ENCODE data around the gene ZNF618. TPM values are rescaled to one million over a fixed set of nuclear protein-coding genes. Genes with fewer than 3 reads are reported as not detected.

The ZNF618 gene
- total RNA-seq, 5 donors from 2014 or later (not counting 1 experiment from before 2014, with no cell fraction given), result 0.73 to 3.0 (median 1.4) TPM

DNA sequence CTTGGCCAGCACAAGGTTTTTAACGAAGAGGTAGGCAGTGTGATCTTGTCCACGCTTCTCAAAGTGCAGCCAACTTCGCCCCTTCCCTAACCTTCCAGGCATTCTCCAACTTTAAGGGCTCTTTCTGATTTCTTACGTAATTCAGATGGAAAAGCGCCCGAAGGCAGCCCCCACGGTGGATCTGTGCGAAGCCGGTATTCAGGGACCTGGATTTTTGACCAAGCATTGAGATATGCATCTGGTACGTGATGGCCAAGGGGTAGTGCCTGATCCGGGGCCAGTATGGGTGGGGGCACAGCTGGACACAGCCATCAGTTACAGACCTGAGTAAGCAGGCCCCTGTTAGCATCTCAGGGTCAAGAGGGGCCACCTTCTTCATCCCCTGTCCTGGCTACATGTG is 122.0 kb downstream of the ZNF618 start:
- ATAC-seq (replicated peaks in 1 of 4) (no peak), DNase-seq (peak in 1 of 35 experiments; percentile 19)
- H3K9me3 ChIP-seq, result no peaks in the 10 kb centered on the region
- H3K9me3 Mint-ChIP-seq, result no peaks in the 10 kb centered on the region
- no peak overlapping the region for H3K4me3 Mint-ChIP-seq
- H3K4me1 ChIP-seq (ENCODE audit: control insufficient read depth in 1 of 2, extremely low read depth in 1 of 2, insufficient read depth in 2 of 2, low read length in 2 of 2), result no peaks in the 10 kb centered on the region
- H3K27ac ChIP-seq (ENCODE audit: low read length), result no peak overlapping the region
- ChIA-PET POLR2A (no interaction called here), CTCF (no interaction called here)
- WGBS (ENCODE audit: insufficient coverage), result 90% methylated on average over 11 of the region's 11 CpGs
- no peaks in the 10 kb centered on the region for H3K27me3 Mint-ChIP-seq
- peaks cover 0 to 6% of the 10 kb centered on the region in 2 experiments for H3K27me3 ChIP-seq (replicated peaks in 1 of 2; ENCODE audit: control insufficient read depth in 2 of 2, extremely low read depth in 1 of 2, insufficient read depth in 2 of 2, low read length in 1 of 2)
- H3K4me3 ChIP-seq (ENCODE audit: control insufficient read depth in 1 of 2, extremely low read depth in 1 of 2, low read length in 1 of 2), result no peak overlapping the region
- H3K36me3 ChIP-seq (ENCODE audit: control insufficient read depth in 2 of 2, extremely low read depth in 1 of 2, insufficient read depth in 1 of 2, low read length in 1 of 2), result no peaks in the 10 kb centered on the region
- H3K27ac Mint-ChIP-seq, result no peak overlapping the region
- H3K4me1 Mint-ChIP-seq, result peaks cover under 1 to 10% (median 4%) of the 10 kb centered on the region in 3 donors
- H3K36me3 Mint-ChIP-seq, result no peaks in the 10 kb centered on the region

DNA sequence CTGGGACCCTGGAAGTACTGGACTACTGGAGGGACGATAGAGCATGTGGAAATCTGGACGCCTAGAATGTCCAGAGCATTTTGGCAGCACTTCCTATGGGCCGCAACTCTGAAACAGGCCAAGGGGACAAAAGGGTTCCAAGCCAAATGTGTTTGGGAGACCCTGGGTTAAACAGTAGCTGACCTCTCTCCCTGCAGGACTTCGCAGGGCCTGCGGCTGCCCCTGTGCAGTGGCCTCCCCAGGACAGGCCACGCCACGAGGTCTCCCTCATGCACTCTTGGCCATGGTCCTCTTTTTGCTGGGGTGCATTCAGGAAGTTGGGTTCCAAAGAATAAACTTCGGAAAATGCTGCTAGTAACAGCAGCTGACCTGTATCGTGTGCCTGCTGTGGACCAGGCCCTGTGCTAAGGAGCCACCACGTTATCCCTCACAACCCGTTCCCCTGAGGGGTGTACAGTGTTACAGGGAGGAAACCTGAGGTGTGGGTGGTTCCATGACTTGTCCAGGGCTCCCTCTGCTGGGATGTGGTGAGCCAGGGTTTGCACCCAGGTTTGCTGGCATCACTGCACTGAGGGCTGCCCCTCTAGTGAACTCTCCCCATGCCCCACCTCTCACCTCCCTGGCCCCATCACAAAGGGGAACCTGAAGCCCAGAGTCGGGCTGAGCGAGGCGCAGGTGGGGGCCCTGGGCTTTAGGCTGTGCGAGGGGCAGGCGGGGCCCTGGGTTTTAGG is 122.6 kb downstream of the ZNF618 start:
- ATAC-seq (replicated peaks in 1 of 4) (no peak), DNase-seq (no peak)
- Histone ChIP-seq H3K9me3 (no peaks in the 10 kb centered on the region), H3K4me3 (ENCODE audit: control insufficient read depth in 1 of 2, extremely low read depth in 1 of 2, low read length in 1 of 2) (no peak overlapping the region), H3K36me3 (ENCODE audit: control insufficient read depth in 2 of 2, extremely low read depth in 1 of 2, insufficient read depth in 1 of 2, low read length in 1 of 2) (no peaks in the 10 kb centered on the region), H3K27me3 (replicated peaks in 1 of 2; ENCODE audit: control insufficient read depth in 2 of 2, extremely low read depth in 1 of 2, insufficient read depth in 2 of 2, low read length in 1 of 2) (peaks cover 0 to 6% of the 10 kb centered on the region in 2 experiments), H3K4me1 (ENCODE audit: control insufficient read depth in 1 of 2, extremely low read depth in 1 of 2, insufficient read depth in 2 of 2, low read length in 2 of 2) (no peaks in the 10 kb centered on the region), H3K27ac (ENCODE audit: low read length) (no peak overlapping the region)
- H3K27ac Mint-ChIP-seq, result no peak overlapping the region
- H3K4me1 Mint-ChIP-seq, result peaks cover 0 to 4% (median 2%) of the 10 kb centered on the region in 3 donors
- ChIA-PET POLR2A (no interaction called here), CTCF (no interaction called here)
- H3K4me3 Mint-ChIP-seq, result no peak overlapping the region
- no peaks in the 10 kb centered on the region for H3K36me3 Mint-ChIP-seq
- WGBS (ENCODE audit: insufficient coverage), result 83% methylated on average over 16 of the region's 16 CpGs
- no peaks in the 10 kb centered on the region for H3K27me3 Mint-ChIP-seq
- H3K9me3 Mint-ChIP-seq, result no peaks in the 10 kb centered on the region

DNA sequence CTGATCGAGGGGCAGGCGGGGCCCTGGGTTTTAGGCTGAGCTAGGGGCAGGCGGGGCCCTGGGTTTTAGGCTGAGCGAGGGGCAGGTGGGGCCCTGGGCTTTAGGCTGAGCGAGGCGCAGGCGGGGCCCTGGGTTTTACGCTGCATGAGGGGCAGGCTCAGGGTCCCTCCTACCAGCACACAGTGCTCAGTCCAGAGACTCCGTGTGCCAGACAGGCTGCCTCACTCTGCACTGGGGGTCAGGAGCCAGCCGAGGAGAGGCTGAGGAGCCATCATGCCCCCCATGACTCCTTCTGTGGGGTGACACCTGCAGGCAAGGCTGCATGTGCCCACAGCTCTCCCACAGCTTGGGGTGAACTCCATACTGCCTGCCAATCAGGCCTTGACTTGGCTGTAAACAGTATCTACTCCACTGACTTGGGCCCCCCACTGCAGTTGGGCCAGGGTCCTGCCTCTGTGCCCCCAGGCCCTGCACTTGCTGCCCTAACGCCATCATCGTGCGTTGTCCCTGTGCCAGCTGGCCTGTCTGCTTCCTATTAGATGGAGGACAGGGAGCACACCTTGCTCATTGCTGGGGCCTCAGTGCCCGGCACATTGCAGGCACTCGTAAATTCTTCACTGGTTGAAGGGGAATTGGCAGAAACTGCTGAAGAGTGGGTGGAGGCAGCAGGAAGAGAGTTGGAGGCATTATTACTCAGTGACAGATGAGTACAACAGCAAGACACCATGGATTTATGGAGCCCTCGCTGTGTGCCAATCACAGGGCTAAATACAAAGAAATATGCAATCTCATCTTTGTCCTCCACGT is 123.3 kb downstream of the ZNF618 start:
- Mint-ChIP-seq H3K4me3 (no peak overlapping the region), H3K9me3 (no peaks in the 10 kb centered on the region), H3K36me3 (no peaks in the 10 kb centered on the region), H3K27me3 (no peaks in the 10 kb centered on the region), H3K27ac (no peak overlapping the region), H3K4me1 (no peaks in the 10 kb centered on the region)
- POLR2A ChIA-PET, result no interaction called here
- no peak overlapping the region for H3K27ac ChIP-seq (ENCODE audit: low read length)
- DNase-seq, result peak in 1 of 35 experiments; percentile 10
- peaks cover 0 to 3% of the 10 kb centered on the region in 2 experiments for H3K27me3 ChIP-seq (replicated peaks in 1 of 2; ENCODE audit: control insufficient read depth in 2 of 2, extremely low read depth in 1 of 2, insufficient read depth in 2 of 2, low read length in 1 of 2)
- no peaks in the 10 kb centered on the region for H3K4me1 ChIP-seq (ENCODE audit: control insufficient read depth in 1 of 2, extremely low read depth in 1 of 2, insufficient read depth in 2 of 2, low read length in 2 of 2)
- CTCF ChIA-PET, result no interaction called here
- ATAC-seq (replicated peaks in 1 of 4), result no peak
- H3K9me3 ChIP-seq, result no peaks in the 10 kb centered on the region
- no peak overlapping the region for H3K4me3 ChIP-seq (ENCODE audit: control insufficient read depth in 1 of 2, extremely low read depth in 1 of 2, low read length in 1 of 2)
- H3K36me3 ChIP-seq (ENCODE audit: control insufficient read depth in 2 of 2, extremely low read depth in 1 of 2, insufficient read depth in 1 of 2, low read length in 1 of 2), result no peaks in the 10 kb centered on the region
- WGBS (ENCODE audit: insufficient coverage), result 92% methylated on average over 14 of the region's 17 CpGs

DNA sequence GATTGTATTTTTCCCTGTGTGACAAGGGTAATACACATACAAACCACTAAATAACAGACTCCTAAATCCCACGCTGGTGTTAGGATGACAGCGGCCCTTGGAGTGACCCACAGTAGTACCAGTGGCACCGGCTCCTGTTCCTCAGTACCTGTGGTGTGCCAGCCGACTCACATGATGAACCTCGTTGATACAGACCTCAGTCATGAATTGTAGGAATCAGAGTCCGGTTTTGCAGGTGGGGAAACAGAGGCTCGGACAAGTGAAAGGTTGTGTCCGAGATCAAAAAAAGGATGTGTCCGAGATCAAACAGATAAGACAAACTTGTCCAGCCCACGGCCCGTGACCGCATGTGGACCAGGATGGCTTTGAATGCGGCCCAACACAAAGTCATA is 124.0 kb downstream of the ZNF618 start:
- H3K27ac ChIP-seq (ENCODE audit: low read length), result no peak overlapping the region
- H3K4me1 Mint-ChIP-seq, result no peaks in the 10 kb centered on the region
- no peak overlapping the region for H3K27ac Mint-ChIP-seq
- no peaks in the 10 kb centered on the region for H3K9me3 ChIP-seq
- 84% methylated on average over 11 of the region's 13 CpGs for WGBS (ENCODE audit: insufficient coverage)
- ChIA-PET POLR2A (no interaction called here), CTCF (no interaction called here)
- DNase-seq, result peak in 1 of 35 experiments; percentile 17
- no peaks in the 10 kb centered on the region for H3K36me3 ChIP-seq (ENCODE audit: control insufficient read depth in 2 of 2, extremely low read depth in 1 of 2, insufficient read depth in 1 of 2, low read length in 1 of 2)
- H3K36me3 Mint-ChIP-seq, result no peaks in the 10 kb centered on the region
- no peaks in the 10 kb centered on the region for H3K9me3 Mint-ChIP-seq
- peaks cover 0 to 3% of the 10 kb centered on the region in 2 experiments for H3K27me3 ChIP-seq (replicated peaks in 1 of 2; ENCODE audit: control insufficient read depth in 2 of 2, extremely low read depth in 1 of 2, insufficient read depth in 2 of 2, low read length in 1 of 2)
- no peak overlapping the region for H3K4me3 Mint-ChIP-seq
- no peaks in the 10 kb centered on the region for H3K27me3 Mint-ChIP-seq
- no peak overlapping the region for H3K4me3 ChIP-seq (ENCODE audit: control insufficient read depth in 1 of 2, extremely low read depth in 1 of 2, low read length in 1 of 2)
- ATAC-seq (replicated peaks in 1 of 4), result no peak
- H3K4me1 ChIP-seq (ENCODE audit: control insufficient read depth in 1 of 2, extremely low read depth in 1 of 2, insufficient read depth in 2 of 2, low read length in 2 of 2), result no peaks in the 10 kb centered on the region

DNA sequence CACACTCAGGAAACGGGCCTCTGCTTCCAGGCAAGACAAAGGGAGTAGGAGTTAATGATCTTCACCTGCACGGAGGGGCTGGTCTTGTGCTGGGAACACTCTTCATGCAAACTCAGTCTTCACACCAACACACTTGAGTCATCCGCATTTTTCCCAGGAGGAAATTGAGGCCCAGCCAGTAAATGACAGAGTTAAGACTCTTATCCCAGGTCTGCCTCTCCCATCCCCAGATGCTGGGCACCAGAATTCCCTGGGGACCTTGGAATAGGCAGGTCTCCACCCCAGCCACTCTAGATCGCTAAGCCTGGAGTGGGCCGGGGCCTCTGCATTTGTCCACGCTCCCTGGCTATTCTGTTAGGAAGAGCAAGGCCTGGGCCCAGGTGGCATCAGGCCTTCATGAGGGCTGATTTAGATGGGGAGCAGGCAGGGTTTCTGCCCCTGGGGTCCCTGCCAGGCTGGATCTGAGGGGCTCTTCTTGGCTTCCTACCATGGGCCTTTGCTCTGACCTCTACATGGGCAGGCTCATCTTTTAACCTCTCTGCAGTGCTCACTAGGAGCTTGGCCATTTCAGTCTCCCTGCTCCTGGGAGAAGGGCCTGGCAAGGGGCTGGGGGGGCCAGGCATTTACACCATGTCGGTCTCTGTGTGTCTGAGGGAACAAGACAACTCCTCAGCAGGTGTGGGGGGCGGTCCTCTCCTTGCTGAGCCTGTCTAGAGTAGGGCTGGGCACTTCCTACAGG is 124.7 kb downstream of the ZNF618 start:
- no peaks in the 10 kb centered on the region for H3K9me3 ChIP-seq
- H3K36me3 Mint-ChIP-seq, result no peaks in the 10 kb centered on the region
- H3K4me1 Mint-ChIP-seq, result no peaks in the 10 kb centered on the region
- H3K27ac ChIP-seq (ENCODE audit: low read length), result no peak overlapping the region
- no peak overlapping the region for H3K4me3 Mint-ChIP-seq
- CTCF ChIA-PET, result no interaction called here
- DNase-seq (peak in 1 of 35 experiments; percentile 4), ATAC-seq (replicated peaks in 1 of 4) (no peak)
- no peaks in the 10 kb centered on the region for H3K9me3 Mint-ChIP-seq
- H3K4me3 ChIP-seq (ENCODE audit: control insufficient read depth in 1 of 2, extremely low read depth in 1 of 2, low read length in 1 of 2), result no peak overlapping the region
- H3K4me1 ChIP-seq (ENCODE audit: control insufficient read depth in 1 of 2, extremely low read depth in 1 of 2, insufficient read depth in 2 of 2, low read length in 2 of 2), result no peaks in the 10 kb centered on the region
- no peaks in the 10 kb centered on the region for H3K27me3 Mint-ChIP-seq
- peaks cover 0 to 3% of the 10 kb centered on the region in 2 experiments for H3K27me3 ChIP-seq (replicated peaks in 1 of 2; ENCODE audit: control insufficient read depth in 2 of 2, extremely low read depth in 1 of 2, insufficient read depth in 2 of 2, low read length in 1 of 2)
- POLR2A ChIA-PET, result no interaction called here
- H3K36me3 ChIP-seq (ENCODE audit: control insufficient read depth in 2 of 2, extremely low read depth in 1 of 2, insufficient read depth in 1 of 2, low read length in 1 of 2), result no peaks in the 10 kb centered on the region
- no peak overlapping the region for H3K27ac Mint-ChIP-seq
- 94% methylated on average over 7 of the region's 8 CpGs for WGBS (ENCODE audit: insufficient coverage)

DNA sequence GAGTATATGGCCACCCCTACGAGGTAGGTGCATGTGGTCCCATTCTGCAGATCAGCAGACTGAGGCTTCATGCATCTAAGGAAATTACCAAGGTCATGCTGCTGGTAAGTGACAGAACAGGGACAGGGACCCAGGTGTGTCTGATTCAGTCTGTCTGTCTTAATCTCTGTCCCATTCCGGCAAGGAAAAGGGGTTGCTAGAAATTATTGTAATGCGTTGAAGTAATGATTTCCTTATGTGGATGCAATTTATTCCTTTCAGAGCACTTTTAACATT is 125.2 kb downstream of the ZNF618 start:
- Histone ChIP-seq H3K9me3 (no peaks in the 10 kb centered on the region), H3K27me3 (replicated peaks in 1 of 2; ENCODE audit: control insufficient read depth in 2 of 2, extremely low read depth in 1 of 2, insufficient read depth in 2 of 2, low read length in 1 of 2) (peaks cover 0 to 3% of the 10 kb centered on the region in 2 experiments), H3K27ac (ENCODE audit: low read length) (no peak overlapping the region), H3K4me3 (ENCODE audit: control insufficient read depth in 1 of 2, extremely low read depth in 1 of 2, low read length in 1 of 2) (no peak overlapping the region), H3K36me3 (ENCODE audit: control insufficient read depth in 2 of 2, extremely low read depth in 1 of 2, insufficient read depth in 1 of 2, low read length in 1 of 2) (no peaks in the 10 kb centered on the region), H3K4me1 (ENCODE audit: control insufficient read depth in 1 of 2, extremely low read depth in 1 of 2, insufficient read depth in 2 of 2, low read length in 2 of 2) (no peaks in the 10 kb centered on the region)
- H3K4me1 Mint-ChIP-seq, result no peaks in the 10 kb centered on the region
- ATAC-seq (replicated peaks in 1 of 4), result no peak
- no peak overlapping the region for H3K27ac Mint-ChIP-seq
- H3K36me3 Mint-ChIP-seq, result no peaks in the 10 kb centered on the region
- no peak for DNase-seq
- 50% methylated on average over 1 of the region's 3 CpGs for WGBS (ENCODE audit: insufficient coverage)
- CTCF ChIA-PET, result no interaction called here
- H3K4me3 Mint-ChIP-seq, result no peak overlapping the region
- H3K9me3 Mint-ChIP-seq, result no peaks in the 10 kb centered on the region
- H3K27me3 Mint-ChIP-seq, result no peaks in the 10 kb centered on the region
- POLR2A ChIA-PET, result no interaction called here

All from T-cell (primary cell).